CD14-positive monocyte (primary cell): ENCODE data around the gene TNFRSF6B. TPM values are rescaled to one million over a fixed set of nuclear protein-coding genes. Genes with fewer than 3 reads are reported as not detected.
A peak's percentile ranks its signal among the peaks of the same experiment; 100 is the strongest.

Experiments
- DNase-seq, 3 donors: peaks; one replicate each; pipeline ENCODE4 v3.0.0-alpha.2; 2011 to 2022
- H2AFZ ChIP-seq: 2 replicates; pipeline ENCODE4 v1.6.0; 2012; ENCODE audit warnings: mild to moderate bottlenecking, low read depth, low read length, inconsistent platforms; ENCODE audit not compliant: insufficient read depth, poor library complexity, severe bottlenecking
- H3K27ac ChIP-seq, 2 donors: 1 replicate in 1 of 2; 2 replicates in 1 of 2; pipeline ENCODE4 v1.5.1; 2012 to 2013; ENCODE audit warnings: low read length in 2 of 2, control low read depth in 1 of 2, inconsistent platforms in 1 of 2, low read depth in 1 of 2, mild to moderate bottlenecking in 1 of 2
- H3K27me3 ChIP-seq, 2 donors: one replicate each; pipeline versions ENCODE4 v1.6.0 to v1.6.1; 2011 to 2013; ENCODE audit warnings: low read length in 2 of 2; ENCODE audit not compliant: control insufficient read depth in 2 of 2, insufficient read depth in 2 of 2
- H3K36me3 ChIP-seq, 2 donors: replicated peaks in 1 of 2; 1 replicate in 1 of 2; 2 replicates in 1 of 2; pipeline versions ENCODE4 v1.5.1 to v1.6.1; 2012 to 2013; ENCODE audit warnings: low read length in 2 of 2, control low read depth in 1 of 2, inconsistent platforms in 1 of 2, mild to moderate bottlenecking in 1 of 2; ENCODE audit not compliant: insufficient read depth in 2 of 2, control insufficient read depth in 1 of 2
- H3K4me1 ChIP-seq, 2 donors: 1 replicate in 1 of 2; 2 replicates in 1 of 2; pipeline versions ENCODE4 v1.5.1 to v1.6.1; 2012 to 2013; ENCODE audit warnings: low read length in 2 of 2, control low read depth in 1 of 2, inconsistent platforms in 1 of 2, mild to moderate bottlenecking in 1 of 2, moderate library complexity in 1 of 2; ENCODE audit not compliant: insufficient read depth in 2 of 2, control insufficient read depth in 1 of 2
- H3K4me2 ChIP-seq: replicated peaks from 2 replicates; pipeline ENCODE3; 2012; ENCODE audit warnings: low read length, moderate library complexity, mild to moderate bottlenecking; ENCODE audit not compliant: poor library complexity, severe bottlenecking; ENCODE audit errors: extremely low read depth
- H3K4me3 ChIP-seq, 3 experiments: fragments of 200-600 bp in 1 of 3; sonication (generic) in 1 of 3; replicated peaks in 1 of 3; 1 replicate in 2 of 3; 2 replicates in 1 of 3; pipeline ENCODE4 v1.5.1; 2011 to 2013; ENCODE audit warnings: low read length in 3 of 3, mild to moderate bottlenecking in 3 of 3, control low read depth in 2 of 3, low read depth in 2 of 3, inconsistent platforms in 1 of 3, moderate library complexity in 1 of 3
- H3K79me2 ChIP-seq: 2 replicates; pipeline ENCODE4 v1.6.0; 2012; ENCODE audit warnings: mild to moderate bottlenecking, control low read depth, inconsistent platforms, low read length, moderate library complexity; ENCODE audit not compliant: insufficient read depth
- H3K9ac ChIP-seq: 2 replicates; pipeline ENCODE4 v1.6.0; 2017; ENCODE audit warnings: low read length, mild to moderate bottlenecking; ENCODE audit not compliant: insufficient read depth, poor library complexity, severe bottlenecking
- H3K9me3 ChIP-seq, 2 donors: replicated peaks in 1 of 2; 1 replicate in 1 of 2; 2 replicates in 1 of 2; pipeline versions ENCODE4 v1.5.1 to v1.6.1; 2012 to 2013; ENCODE audit warnings: low read length in 2 of 2, control low read depth in 1 of 2; ENCODE audit not compliant: control insufficient read depth in 1 of 2, insufficient read depth in 1 of 2
- H4K20me1 ChIP-seq: 2 replicates; pipeline ENCODE4 v1.6.0; 2012; ENCODE audit warnings: mild to moderate bottlenecking, low read length, control low read depth, moderate library complexity; ENCODE audit not compliant: insufficient read depth
- H3K27ac Mint-ChIP-seq, 7 donors: one replicate each; pipeline ENCODE4 v1.8.0; 2020; ENCODE audit warnings: mild to moderate bottlenecking in 7 of 7, mixed read lengths in 7 of 7, moderate library complexity in 6 of 7, inconsistent platforms in 2 of 7
- H3K27me3 Mint-ChIP-seq, 3 donors: one replicate each; pipeline ENCODE4 v1.8.0; 2021 to 2022; ENCODE audit warnings: low read depth in 3 of 3, mild to moderate bottlenecking in 3 of 3, mixed read lengths in 3 of 3, moderate library complexity in 3 of 3, inconsistent platforms in 1 of 3
- H3K36me3 Mint-ChIP-seq, 2 donors: one replicate each; pipeline ENCODE4 v1.8.0; 2020; ENCODE audit warnings: mixed read lengths in 2 of 2, inconsistent platforms in 1 of 2, mild to moderate bottlenecking in 1 of 2
- H3K4me1 Mint-ChIP-seq: one replicate; pipeline ENCODE4 v1.8.0; 2020; ENCODE audit warnings: mild to moderate bottlenecking, mixed read lengths
- H3K4me3 Mint-ChIP-seq, 2 donors: one replicate each; pipeline ENCODE4 v1.8.0; 2020; ENCODE audit warnings: mild to moderate bottlenecking in 2 of 2, mixed read lengths in 2 of 2, moderate library complexity in 1 of 2
- H3K9me3 Mint-ChIP-seq, 7 donors: one replicate each; pipeline ENCODE4 v1.8.0; 2020 to 2022; ENCODE audit warnings: mixed read lengths in 7 of 7, mild to moderate bottlenecking in 6 of 7, moderate library complexity in 6 of 7, inconsistent platforms in 2 of 7
- CTCF ChIP-seq: fragments of 200-600 bp; IDR thresholded peaks from one replicate; pipeline ENCODE4 v1.8.0; 2022; ENCODE audit warnings: antibody characterized with exemption, mild to moderate bottlenecking
- WGBS: methylation state at CpG from one replicate; pipeline ENCODE4 v1.1.5; 2013; ENCODE audit warnings: missing lambda C conversion rate; ENCODE audit not compliant: insufficient coverage; 5-methylcytosine and 5-hydroxymethylcytosine counted together
- intact Hi-C, 2 donors: fragments of 100-400 bp; cut with micrococcal nuclease; formaldehyde crosslinking; loops; one replicate each; pipeline versions ENCODE4 v1.15.0 to v1.15.1; 2023
- polyA plus RNA-seq, 3 donors: library from polyadenylated mRNA; depleted of rRNA in 1 of 3; unstranded in 2 of 3; stranded (reverse) in 1 of 3; fragments of 300-500 nt in 2 of 3; fragments of >200 nt in 1 of 3; fragmentation: Illumina TruSeq in 2 of 3; gene quantifications; 1 replicate in 2 of 3; 2 replicates in 1 of 3; pipeline ENCODE4 v1.2.3, GENCODE V29; 2012 to 2021

Gene TNFRSF6B
- polyA plus RNA-seq, 3 donors: 6.5 TPM; not detected in 2

GRCh38 chr20:63705232-63706026, 9.0 kb downstream of the TNFRSF6B start:
- H3K36me3 Mint-ChIP-seq: peaks cover 32 to 47% of the 10 kb centered on the region in 2 donors
- peaks cover 27% of the 10 kb centered on the region for H3K4me1 Mint-ChIP-seq
- no peak overlapping the region for H3K4me3 Mint-ChIP-seq
- 90% methylated on average over 7 of the region's 8 CpGs for WGBS
- H4K20me1 ChIP-seq: peaks cover 52% of the 10 kb centered on the region
- H3K79me2 ChIP-seq: peaks cover 49% of the 10 kb centered on the region
- H3K9me3 Mint-ChIP-seq: no peaks in the 10 kb centered on the region
- H2AFZ ChIP-seq: no peak overlapping the region
- H3K36me3 ChIP-seq: peaks cover 31 to 33% of the 10 kb centered on the region in 2 donors
- H3K27ac ChIP-seq: no peak overlapping the region
- H3K4me2 ChIP-seq: no peak overlapping the region
- no peak overlapping the region for H3K4me3 ChIP-seq
- H3K27me3 ChIP-seq: no peaks in the 10 kb centered on the region
- H3K9ac ChIP-seq: no peak overlapping the region
- no peak for TF ChIP-seq CTCF
- H3K9me3 ChIP-seq: no peaks in the 10 kb centered on the region
- H3K27me3 Mint-ChIP-seq: peaks cover 0 to 2% (median 0%) of the 10 kb centered on the region in 3 donors
- no peak for DNase-seq
- intact Hi-C loops: loop anchor here (2.0 to 5.0 kb wide), 3 partner anchors 19 to 252 kb away; partner anchors contain the start of genes RTEL1 (in 1 of the 2) and UCKL1 (in 1 of the 2)
- peak overlapping the region in 6 of 7 donors; percentile 41 to 85 (median 58) for H3K27ac Mint-ChIP-seq
- H3K4me1 ChIP-seq: peaks cover 23 to 30% of the 10 kb centered on the region in 2 donors

GRCh38 chr20:63706027-63706695, 9.7 kb downstream of the TNFRSF6B start:
- no peaks in the 10 kb centered on the region for H3K9me3 Mint-ChIP-seq
- Histone ChIP-seq H4K20me1 (peaks cover 54% of the 10 kb centered on the region), H3K4me2 (peak overlapping the region; percentile 97), H3K27me3 (no peaks in the 10 kb centered on the region), H3K4me3 (peak overlapping the region in 1 of 3 experiments; percentile 86), H2AFZ (no peak overlapping the region), H3K27ac (peak overlapping the region in 1 of 2 donors; percentile 81), H3K9ac (no peak overlapping the region), H3K4me1 (peaks cover 23 to 30% of the 10 kb centered on the region in 2 donors), H3K79me2 (peaks cover 56% of the 10 kb centered on the region), H3K36me3 (peaks cover 37 to 40% of the 10 kb centered on the region in 2 donors), H3K9me3 (no peaks in the 10 kb centered on the region)
- peaks cover 0 to 3% (median 0%) of the 10 kb centered on the region in 3 donors for H3K27me3 Mint-ChIP-seq
- peak in 1 of 3 donors; percentile 3 for DNase-seq
- intact Hi-C loops: loop anchor here (2.0 to 5.0 kb wide), 3 partner anchors 19 to 251 kb away; partner anchors contain the start of genes RTEL1 (in 1 of the 2) and UCKL1 (in 1 of the 2)
- peak overlapping the region in 4 of 7 donors; percentile 80 to 89 (median 88) for H3K27ac Mint-ChIP-seq
- H3K4me3 Mint-ChIP-seq: peak overlapping the region; percentile 82 to 88
- WGBS: 91% methylated on average over 5 of the region's 12 CpGs
- peaks cover 33% of the 10 kb centered on the region for H3K4me1 Mint-ChIP-seq
- peaks cover 37 to 52% of the 10 kb centered on the region in 2 donors for H3K36me3 Mint-ChIP-seq
- TF ChIP-seq CTCF: no peak
